Trophoblast cell (in vitro differentiated cells and primary cell): ENCODE results near the gene XPC.
"Not testable (repeated sequence)": the region's sequence is repeated elsewhere in the genome, so short reads cannot be mapped to it uniquely, and the experiment has no call there.

ENCODE experiments used
- DNase-seq, 2 donors: peaks; one replicate each; pipeline ENCODE4 v3.0.0-alpha.2; 2016
- H2AFZ ChIP-seq: 2 replicates; pipeline ENCODE4 v1.6.1; 2013; ENCODE audit warnings: low read length, moderate library complexity, mild to moderate bottlenecking; ENCODE audit not compliant: insufficient read depth, poor library complexity
- H2AK5ac ChIP-seq: 2 replicates; pipeline ENCODE4 v1.6.1; 2013; ENCODE audit warnings: mild to moderate bottlenecking, low read length
- H2BK120ac ChIP-seq: 2 replicates; pipeline ENCODE4 v1.6.1; 2013; ENCODE audit warnings: low read length, mild to moderate bottlenecking, moderate library complexity; ENCODE audit not compliant: insufficient read depth, poor library complexity
- H2BK12ac ChIP-seq: 2 replicates; pipeline ENCODE4 v1.6.1; 2013; ENCODE audit warnings: mild to moderate bottlenecking, low read length, moderate library complexity
- H2BK5ac ChIP-seq: 2 replicates; pipeline ENCODE4 v1.6.1; 2013; ENCODE audit warnings: low read length, low read depth, moderate library complexity, mild to moderate bottlenecking; ENCODE audit not compliant: poor library complexity
- H3K14ac ChIP-seq: 2 replicates; pipeline ENCODE4 v1.6.1; 2013; ENCODE audit warnings: mild to moderate bottlenecking, low read length
- H3K18ac ChIP-seq: 2 replicates; pipeline ENCODE4 v1.6.1; 2013; ENCODE audit warnings: mild to moderate bottlenecking, low read length
- H3K23ac ChIP-seq: 2 replicates; pipeline ENCODE4 v1.6.1; 2013; ENCODE audit warnings: low read length
- H3K27ac ChIP-seq: 2 replicates; pipeline ENCODE4 v1.5.1; 2013; ENCODE audit warnings: low read depth, mild to moderate bottlenecking, inconsistent platforms, low read length, moderate library complexity
- H3K27me3 ChIP-seq: 2 replicates; pipeline ENCODE4 v1.6.1; 2013; ENCODE audit warnings: inconsistent platforms, mild to moderate bottlenecking, low read length, moderate library complexity; ENCODE audit not compliant: insufficient read depth
- H3K36me3 ChIP-seq, 2 experiments: 1 replicate in 1 of 2; 2 replicates in 1 of 2; pipeline ENCODE4 v1.6.1; 2013; ENCODE audit warnings: low read length in 2 of 2, mild to moderate bottlenecking in 2 of 2, moderate library complexity in 1 of 2; ENCODE audit not compliant: insufficient read depth in 2 of 2, control insufficient read depth in 1 of 2
- H3K4ac ChIP-seq: 2 replicates; pipeline ENCODE4 v1.6.1; 2013; ENCODE audit warnings: low read depth, mild to moderate bottlenecking, low read length, moderate library complexity
- H3K4me1 ChIP-seq, 2 experiments: 1 replicate in 1 of 2; 2 replicates in 1 of 2; pipeline ENCODE4 v1.6.1; 2013; ENCODE audit warnings: low read length in 2 of 2, mild to moderate bottlenecking in 2 of 2, moderate library complexity in 1 of 2; ENCODE audit not compliant: insufficient read depth in 2 of 2, control insufficient read depth in 1 of 2
- H3K4me2 ChIP-seq: 2 replicates; pipeline ENCODE4 v1.6.1; 2013; ENCODE audit warnings: inconsistent platforms, mild to moderate bottlenecking, low read length, moderate library complexity
- H3K4me3 ChIP-seq: 2 replicates; pipeline ENCODE4 v1.5.1; 2013; ENCODE audit warnings: mild to moderate bottlenecking, low read depth, low read length, inconsistent platforms
- H3K79me1 ChIP-seq: one replicate; pipeline ENCODE4 v1.6.1; 2013; ENCODE audit warnings: low read length
- H3K79me2 ChIP-seq: 2 replicates; pipeline ENCODE4 v1.6.1; 2013; ENCODE audit warnings: low read length, mild to moderate bottlenecking; ENCODE audit not compliant: control insufficient read depth, insufficient read depth, poor library complexity
- H3K9ac ChIP-seq: 2 replicates; pipeline ENCODE4 v1.6.1; 2013; ENCODE audit warnings: mild to moderate bottlenecking, low read length
- H3K9me3 ChIP-seq: 2 replicates; pipeline ENCODE4 v1.6.1; 2013; ENCODE audit warnings: low read depth, mild to moderate bottlenecking, control low read depth, inconsistent platforms, low read length; ENCODE audit not compliant: insufficient read depth
- H4K12ac ChIP-seq: 2 replicates; pipeline ENCODE4 v1.6.1; 2013; ENCODE audit warnings: low read depth, mild to moderate bottlenecking, low read length, moderate library complexity
- H4K8ac ChIP-seq: 2 replicates; pipeline ENCODE4 v1.6.1; 2013; ENCODE audit warnings: low read depth, mild to moderate bottlenecking, low read length, moderate library complexity
- H4K91ac ChIP-seq: one replicate; pipeline ENCODE4 v1.6.1; 2013; ENCODE audit warnings: low read depth, mild to moderate bottlenecking, low read length, moderate library complexity
- WGBS: extraction: QIAGEN DNeasy Blood & Tissue Kit; methylation state at CpG from one replicate; pipeline ENCODE4 v1.1.7; 2013; ENCODE audit warnings: missing lambda C conversion rate; ENCODE audit not compliant: insufficient read length, insufficient coverage; ENCODE audit errors: extremely low coverage; 5-methylcytosine and 5-hydroxymethylcytosine counted together

Gene XPC

GRCh38 chr3:14120921-14121448 lies 57.4 kb downstream of the XPC start:
- not testable (repeated sequence) for DNase-seq

DNA sequence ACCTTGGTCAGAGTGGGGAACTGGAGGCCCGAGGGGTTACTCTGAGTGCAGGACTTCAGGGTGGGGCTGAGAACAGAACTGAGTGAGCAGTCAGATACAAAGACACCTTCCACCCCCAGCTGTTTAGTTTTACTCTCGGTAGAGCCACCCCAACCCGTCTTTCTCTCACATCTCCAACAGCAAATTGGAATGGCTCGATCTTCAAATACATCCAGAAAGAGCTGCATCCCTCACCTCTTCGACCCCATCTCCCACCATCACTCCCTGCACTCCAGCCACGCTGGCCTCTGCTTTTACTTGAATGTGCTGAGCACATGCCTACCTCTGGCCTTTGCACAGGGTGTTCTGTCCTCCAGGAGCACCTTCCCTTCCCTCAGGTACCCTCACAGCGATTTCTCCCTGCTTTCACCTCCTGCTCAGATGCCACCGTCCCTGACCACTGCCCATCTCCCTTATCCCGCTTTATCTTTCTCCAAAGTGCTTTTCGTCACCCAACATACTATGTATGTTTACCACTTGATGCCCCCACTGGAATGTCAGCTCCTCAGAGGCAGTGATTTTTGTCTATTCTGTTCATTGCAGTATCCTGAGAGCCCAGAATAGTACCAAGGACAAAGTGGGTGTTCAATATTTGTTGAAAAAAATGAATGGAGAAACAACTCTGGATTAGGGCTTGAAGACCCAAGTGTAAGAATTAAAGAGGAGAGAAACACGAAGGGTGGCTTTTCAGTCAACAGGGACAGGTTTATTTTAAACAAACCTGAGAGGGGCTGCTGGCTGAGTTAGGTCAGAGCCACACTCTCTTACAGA lies 58.1 kb downstream of the XPC start:
- H4K12ac ChIP-seq: no peak overlapping the region
- no peak overlapping the region for H2BK12ac ChIP-seq
- no peak overlapping the region for H3K4me2 ChIP-seq
- H3K27ac ChIP-seq: no peak overlapping the region
- H2AFZ ChIP-seq: no peak overlapping the region
- H2AK5ac ChIP-seq: no peak overlapping the region
- peaks cover 12% of the 10 kb centered on the region for H3K79me1 ChIP-seq
- peaks cover 8% of the 10 kb centered on the region for H3K79me2 ChIP-seq
- no peak overlapping the region for H3K18ac ChIP-seq
- H3K14ac ChIP-seq: no peak overlapping the region
- H3K4ac ChIP-seq: no peak overlapping the region
- no peak for DNase-seq
- no peaks in the 10 kb centered on the region for H3K9me3 ChIP-seq
- H3K4me3 ChIP-seq: no peak overlapping the region
- H4K8ac ChIP-seq: no peak overlapping the region
- H3K4me1 ChIP-seq: peaks cover 7 to 13% of the 10 kb centered on the region in 2 experiments
- WGBS: no CpG with 5 or more reads among the region's 11 CpGs
- no peak overlapping the region for H2BK120ac ChIP-seq
- no peaks in the 10 kb centered on the region for H3K27me3 ChIP-seq
- no peak overlapping the region for H4K91ac ChIP-seq
- H3K9ac ChIP-seq: no peak overlapping the region
- H3K23ac ChIP-seq: no peak overlapping the region
- peaks cover 6 to 12% of the 10 kb centered on the region in 2 experiments for H3K36me3 ChIP-seq
- H2BK5ac ChIP-seq: no peak overlapping the region

More at GRCh38 chr3:14120921-14121448, 57.4 kb downstream of the XPC start:
- not testable (repeated sequence) for H3K14ac ChIP-seq, H4K91ac ChIP-seq, H4K12ac ChIP-seq, H3K27me3 ChIP-seq, H4K8ac ChIP-seq, H3K79me2 ChIP-seq, H3K23ac ChIP-seq, H3K9ac ChIP-seq, H2BK12ac ChIP-seq, H2AFZ ChIP-seq, H3K4me3 ChIP-seq, H3K27ac ChIP-seq, H3K4me2 ChIP-seq, H3K9me3 ChIP-seq, H3K36me3 ChIP-seq, H2BK120ac ChIP-seq, H3K18ac ChIP-seq, H3K4ac ChIP-seq, H2AK5ac ChIP-seq, H2BK5ac ChIP-seq
- peaks cover 13% of the 10 kb centered on the region for H3K79me1 ChIP-seq
- H3K4me1 ChIP-seq: peaks cover 10 to 17% of the 10 kb centered on the region in 2 experiments
- no CpG with 5 or more reads among the region's 2 CpGs for WGBS

DNA sequence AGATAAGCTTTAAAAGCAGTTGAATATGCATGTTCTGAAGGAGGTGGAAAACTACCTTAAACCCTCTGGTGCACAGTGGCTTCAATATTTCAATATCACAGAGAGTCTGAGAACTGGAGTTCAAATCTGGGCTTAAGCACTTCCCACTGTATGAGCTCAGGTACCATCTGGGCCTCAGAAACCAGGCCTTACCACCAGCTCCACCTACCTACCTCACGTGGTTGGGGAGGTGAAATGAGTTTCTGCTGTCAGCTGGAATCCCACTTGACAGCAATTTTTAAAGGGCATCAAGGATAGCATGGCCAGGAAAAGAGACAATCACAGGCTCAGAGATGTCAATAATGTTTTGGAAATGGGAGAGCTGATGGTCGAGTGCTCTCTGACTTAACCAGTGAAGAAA lies 58.8 kb downstream of the XPC start:
- H3K27ac ChIP-seq: no peak overlapping the region
- no peak overlapping the region for H3K14ac ChIP-seq
- H3K79me1 ChIP-seq: peaks cover 7% of the 10 kb centered on the region
- H3K4ac ChIP-seq: no peak overlapping the region
- H3K27me3 ChIP-seq: no peaks in the 10 kb centered on the region
- no peak overlapping the region for H2AK5ac ChIP-seq
- H4K12ac ChIP-seq: no peak overlapping the region
- H3K9me3 ChIP-seq: no peaks in the 10 kb centered on the region
- H3K36me3 ChIP-seq: peaks cover 6 to 12% of the 10 kb centered on the region in 2 experiments
- H3K4me3 ChIP-seq: no peak overlapping the region
- H3K9ac ChIP-seq: no peak overlapping the region
- WGBS: no CpG with 5 or more reads among the region's 2 CpGs
- H3K4me1 ChIP-seq: peaks cover 7 to 13% of the 10 kb centered on the region in 2 experiments
- no peak overlapping the region for H3K4me2 ChIP-seq
- H4K8ac ChIP-seq: no peak overlapping the region
- no peak overlapping the region for H3K23ac ChIP-seq
- H2BK120ac ChIP-seq: no peak overlapping the region
- no peak overlapping the region for H2BK12ac ChIP-seq
- H4K91ac ChIP-seq: no peak overlapping the region
- H2AFZ ChIP-seq: no peak overlapping the region
- DNase-seq: peak in 1 of 2 donors; percentile 27
- no peak overlapping the region for H3K18ac ChIP-seq
- H3K79me2 ChIP-seq: peaks cover 4% of the 10 kb centered on the region
- H2BK5ac ChIP-seq: no peak overlapping the region

- no peak overlapping the region for H3K18ac ChIP-seq
- DNase-seq: no peak
- no peaks in the 10 kb centered on the region for H3K79me1 ChIP-seq
- no peak overlapping the region for H2BK120ac ChIP-seq
- no peak overlapping the region for H4K8ac ChIP-seq
- no CpG with 5 or more reads among the region's 13 CpGs for WGBS
- no peak overlapping the region for H2AK5ac ChIP-seq
- H3K4me2 ChIP-seq: no peak overlapping the region
- no peak overlapping the region for H4K91ac ChIP-seq
- H3K79me2 ChIP-seq: no peaks in the 10 kb centered on the region
- no peak overlapping the region for H3K14ac ChIP-seq
- no peak overlapping the region for H3K27ac ChIP-seq
- no peak overlapping the region for H3K9ac ChIP-seq
- H3K9me3 ChIP-seq: no peaks in the 10 kb centered on the region
- no peak overlapping the region for H3K23ac ChIP-seq
- H2BK12ac ChIP-seq: no peak overlapping the region
- peaks cover 9 to 13% of the 10 kb centered on the region in 2 experiments for H3K4me1 ChIP-seq
- no peak overlapping the region for H3K4me3 ChIP-seq
- no peak overlapping the region for H2BK5ac ChIP-seq
- H2AFZ ChIP-seq: no peak overlapping the region
- no peak overlapping the region for H4K12ac ChIP-seq
- no peak overlapping the region for H3K4ac ChIP-seq
- H3K27me3 ChIP-seq: no peaks in the 10 kb centered on the region
- peaks cover 6 to 12% of the 10 kb centered on the region in 2 experiments for H3K36me3 ChIP-seq
These were observed 59.7 kb downstream of the XPC start for GRCh38 chr3:14118400-14119381.
